H9 (cell line): ENCODE measurements around the gene PQBP1. TPM values are rescaled to one million over a fixed set of nuclear protein-coding genes. Genes with fewer than 3 reads are reported as not detected.
A peak's percentile ranks its signal among the peaks of the same experiment; 100 is the strongest.

Experiments
- DNase-seq: peaks from one replicate; pipeline ENCODE4 v3.0.0-alpha.2; 2017
- H2AFZ ChIP-seq: one replicate; pipeline ENCODE4 v1.6.1; 2013; ENCODE audit warnings: mild to moderate bottlenecking, low read length, control low read depth, moderate library complexity
- H2AK5ac ChIP-seq: 2 replicates; pipeline ENCODE4 v1.6.1; 2013; ENCODE audit warnings: low read length, control low read depth, mixed read lengths; ENCODE audit not compliant: insufficient read length
- H2BK120ac ChIP-seq: one replicate; pipeline ENCODE4 v1.6.1; 2013; ENCODE audit warnings: low read depth, mild to moderate bottlenecking, low read length, control low read depth, inconsistent platforms; ENCODE audit not compliant: poor library complexity, severe bottlenecking
- H2BK12ac ChIP-seq: 2 replicates; pipeline ENCODE4 v1.6.1; 2013; ENCODE audit warnings: low read length, control low read depth, mixed read lengths, low read depth; ENCODE audit not compliant: insufficient read length
- H2BK15ac ChIP-seq: 2 replicates; pipeline ENCODE4 v1.6.1; 2013; ENCODE audit warnings: low read depth, low read length, control low read depth
- H2BK20ac ChIP-seq: one replicate; pipeline ENCODE4 v1.6.1; 2013; ENCODE audit warnings: low read depth, mild to moderate bottlenecking, low read length, control low read depth, inconsistent platforms; ENCODE audit not compliant: poor library complexity, severe bottlenecking
- H2BK5ac ChIP-seq: 2 replicates; pipeline ENCODE4 v1.6.1; 2013; ENCODE audit warnings: low read length, control low read depth, mixed read lengths; ENCODE audit not compliant: insufficient read length
- H3K14ac ChIP-seq: 2 replicates; pipeline ENCODE4 v1.6.1; 2013; ENCODE audit warnings: low read length, control low read depth; ENCODE audit not compliant: insufficient read depth
- H3K18ac ChIP-seq: 2 replicates; pipeline ENCODE4 v1.6.1; 2013; ENCODE audit warnings: low read depth, mild to moderate bottlenecking, mixed read lengths, low read length, control low read depth; ENCODE audit not compliant: insufficient read length
- H3K23ac ChIP-seq: 2 replicates; pipeline ENCODE4 v1.6.1; 2013; ENCODE audit warnings: low read length, control low read depth, mixed read lengths, low read depth; ENCODE audit not compliant: insufficient read length
- H3K23me2 ChIP-seq: 2 replicates; pipeline ENCODE4 v1.6.1; 2013; ENCODE audit warnings: low read depth, mild to moderate bottlenecking, mixed read lengths, low read length, control low read depth; ENCODE audit not compliant: insufficient read length, poor library complexity, severe bottlenecking
- H3K27ac ChIP-seq: 2 replicates; pipeline ENCODE4 v1.5.1; 2013; ENCODE audit warnings: low read length, control low read depth, mixed read lengths, low read depth; ENCODE audit not compliant: insufficient read length
- H3K27me3 ChIP-seq: 2 replicates; pipeline ENCODE4 v1.6.1; 2013; ENCODE audit warnings: low read length, control low read depth, inconsistent platforms; ENCODE audit not compliant: insufficient read depth
- H3K4ac ChIP-seq: 2 replicates; pipeline ENCODE4 v1.6.1; 2013; ENCODE audit warnings: low read depth, mild to moderate bottlenecking, control low read depth, inconsistent platforms, low read length, moderate library complexity
- H3K4me1 ChIP-seq: 2 replicates; pipeline ENCODE4 v1.6.1; 2013; ENCODE audit warnings: low read length, control low read depth, inconsistent platforms; ENCODE audit not compliant: insufficient read depth
- H3K4me2 ChIP-seq: 2 replicates; pipeline ENCODE4 v1.6.1; 2013; ENCODE audit warnings: low read length, control low read depth, mixed read lengths; ENCODE audit not compliant: insufficient read length, insufficient read depth
- H3K56ac ChIP-seq: 2 replicates; pipeline ENCODE4 v1.6.1; 2013; ENCODE audit warnings: low read depth, mild to moderate bottlenecking, mixed read lengths, low read length, control low read depth; ENCODE audit not compliant: insufficient read length
- H3K79me1 ChIP-seq: 2 replicates; pipeline ENCODE4 v1.6.1; 2013; ENCODE audit warnings: low read depth, mild to moderate bottlenecking, moderate library complexity, low read length, control low read depth, inconsistent platforms; ENCODE audit not compliant: insufficient read depth, poor library complexity, severe bottlenecking
- H3K79me2 ChIP-seq: 2 replicates; pipeline ENCODE4 v1.6.1; 2013; ENCODE audit warnings: low read length, control low read depth, inconsistent platforms; ENCODE audit not compliant: insufficient read depth
- H3K9ac ChIP-seq: 2 replicates; pipeline ENCODE4 v1.6.1; 2013; ENCODE audit warnings: low read length, control low read depth, mixed read lengths; ENCODE audit not compliant: insufficient read length; ENCODE audit errors: extremely low read depth
- H3K9me3 ChIP-seq: one replicate; pipeline ENCODE4 v1.6.1; 2013; ENCODE audit warnings: low read depth, low read length, inconsistent platforms; ENCODE audit not compliant: control insufficient read depth
- H3T11ph ChIP-seq: one replicate; pipeline ENCODE4 v1.6.1; 2013; ENCODE audit warnings: mild to moderate bottlenecking, low read length, control low read depth, inconsistent platforms
- H4K20me1 ChIP-seq: one replicate; pipeline ENCODE4 v1.6.1; 2013; ENCODE audit not compliant: control insufficient read depth, insufficient read length, insufficient read depth
- H4K5ac ChIP-seq: 2 replicates; pipeline ENCODE4 v1.6.1; 2013; ENCODE audit warnings: low read depth, mild to moderate bottlenecking, mixed read lengths, low read length, control low read depth; ENCODE audit not compliant: insufficient read length
- H4K8ac ChIP-seq: replicated peaks from 2 replicates; pipeline ENCODE4 v1.6.1; 2013; ENCODE audit warnings: low read length, control low read depth, mixed read lengths, low read depth; ENCODE audit not compliant: insufficient read length
- H4K91ac ChIP-seq: 2 replicates; pipeline ENCODE4 v1.6.1; 2013; ENCODE audit warnings: low read depth, mild to moderate bottlenecking, moderate library complexity, mixed read lengths, low read length, control low read depth; ENCODE audit not compliant: insufficient read length
- H3K27ac Mint-ChIP-seq, 3 experiments: 2 replicates in 2 of 3; 3 replicates in 1 of 3; pipeline ENCODE4 v1.8.0; 2020 to 2021; ENCODE audit warnings: mixed read lengths in 3 of 3, mild to moderate bottlenecking in 1 of 3, moderate library complexity in 1 of 3
- H3K27me3 Mint-ChIP-seq: 2 replicates; pipeline ENCODE4 v1.8.0; 2021; ENCODE audit warnings: low read depth, mild to moderate bottlenecking, moderate library complexity, mixed read lengths
- H3K36me3 Mint-ChIP-seq, 3 experiments: 2 replicates in 2 of 3; 3 replicates in 1 of 3; pipeline ENCODE4 v1.8.0; 2020 to 2021; ENCODE audit warnings: low read depth in 3 of 3, mixed read lengths in 3 of 3; ENCODE audit not compliant: insufficient read depth in 1 of 3
- H3K4me1 Mint-ChIP-seq, 2 experiments: 2 replicates each; pipeline ENCODE4 v1.8.0; 2020; ENCODE audit warnings: mixed read lengths in 2 of 2
- H3K4me3 Mint-ChIP-seq, 2 experiments: 2 replicates in 1 of 2; 3 replicates in 1 of 2; pipeline ENCODE4 v1.8.0; 2020 to 2021; ENCODE audit warnings: mild to moderate bottlenecking in 2 of 2, mixed read lengths in 2 of 2, moderate library complexity in 1 of 2
- H3K9me3 Mint-ChIP-seq, 2 experiments: 2 replicates in 1 of 2; 3 replicates in 1 of 2; pipeline ENCODE4 v1.8.0; 2020; ENCODE audit warnings: mild to moderate bottlenecking in 2 of 2, mixed read lengths in 2 of 2, moderate library complexity in 1 of 2
- WGBS: extraction: QIAGEN DNeasy Blood & Tissue Kit; methylation state at CpG from one replicate; pipeline ENCODE4 v1.1.7; 2013; ENCODE audit warnings: missing lambda C conversion rate, low lambda C conversion rate, mixed read lengths; ENCODE audit not compliant: insufficient read length; ENCODE audit errors: extremely low coverage; 5-methylcytosine and 5-hydroxymethylcytosine counted together
- total RNA-seq: library from RNA; stranded (reverse); gene quantifications from 2 replicates; pipeline ENCODE4 v1.2.1, GENCODE V29; 2021
- TF ChIP-seq, protein P1 (sequence below): fragments of 200-600 bp; sonication (generic); conservative IDR thresholded peaks from 3 replicates; pipeline ENCODE4 v1.8.0; 2021; ENCODE audit warnings: antibody characterized with exemption, mild to moderate bottlenecking

Gene PQBP1
- total RNA-seq, 1 experiment from 2014 or later: 87.9 TPM

DNA sequence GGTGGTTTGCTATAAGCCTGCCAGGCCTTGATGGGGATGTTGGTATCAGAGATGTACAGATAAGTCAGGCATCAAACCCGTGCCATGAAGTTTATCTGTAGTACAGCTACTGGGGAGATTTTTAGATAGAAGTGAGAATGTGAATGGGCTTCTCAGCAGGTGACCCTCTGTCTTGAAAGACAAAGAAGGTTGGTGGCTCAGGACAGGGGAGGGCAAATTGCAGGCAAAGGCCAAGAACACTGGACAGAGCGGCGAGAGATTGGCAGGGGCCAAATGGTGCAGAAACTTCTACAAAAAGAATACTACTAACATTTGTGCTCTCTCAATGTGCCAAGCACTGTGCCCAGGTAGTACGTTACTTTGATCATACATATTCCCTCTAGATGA is 23.0 kb downstream of the PQBP1 start:
- Histone ChIP-seq H2BK20ac (no peak overlapping the region), H3K9ac (peak overlapping the region; percentile 88), H3K23ac (no peak overlapping the region), H2BK5ac (no peak overlapping the region), H3K79me2 (peaks cover 26% of the 10 kb centered on the region), H3K4me2 (peak overlapping the region; percentile 63), H3K4me1 (peaks cover 13% of the 10 kb centered on the region; the same call in 1 of the 2 replicates), H3K27me3 (no peaks in the 10 kb centered on the region), H2BK15ac (no peak overlapping the region), H2AK5ac (no peak overlapping the region), H3K27ac (peak overlapping the region; percentile 29), H3T11ph (no peak overlapping the region), H3K4ac (no peak overlapping the region), H2AFZ (no peak overlapping the region), H3K79me1 (no peaks in the 10 kb centered on the region), H2BK12ac (no peak overlapping the region), H4K20me1 (peaks cover 2% of the 10 kb centered on the region), H4K5ac (no peak overlapping the region), H3K9me3 (no peaks in the 10 kb centered on the region), H3K18ac (no peak overlapping the region), H2BK120ac (no peak overlapping the region), H4K8ac (no peak overlapping the region), H4K91ac (no peak overlapping the region), H3K23me2 (no peaks in the 10 kb centered on the region), H3K14ac (no peak overlapping the region), H3K56ac (no peak overlapping the region)
- no peak for DNase-seq
- peaks cover 23 to 37% of the 10 kb centered on the region in 2 experiments for H3K4me1 Mint-ChIP-seq
- H3K36me3 Mint-ChIP-seq: peaks cover 50 to 63% (median 54%) of the 10 kb centered on the region in 3 experiments
- H3K27me3 Mint-ChIP-seq: peaks cover 4% of the 10 kb centered on the region
- H3K9me3 Mint-ChIP-seq: peaks cover 66 to 76% of the 10 kb centered on the region in 2 experiments
- WGBS: no CpG with 5 or more reads among the region's 4 CpGs
- H3K27ac Mint-ChIP-seq: peak overlapping the region; percentile 61 to 97 (median 93); a peak in 6 of 7 replicates
- TF ChIP-seq, protein P1, sequence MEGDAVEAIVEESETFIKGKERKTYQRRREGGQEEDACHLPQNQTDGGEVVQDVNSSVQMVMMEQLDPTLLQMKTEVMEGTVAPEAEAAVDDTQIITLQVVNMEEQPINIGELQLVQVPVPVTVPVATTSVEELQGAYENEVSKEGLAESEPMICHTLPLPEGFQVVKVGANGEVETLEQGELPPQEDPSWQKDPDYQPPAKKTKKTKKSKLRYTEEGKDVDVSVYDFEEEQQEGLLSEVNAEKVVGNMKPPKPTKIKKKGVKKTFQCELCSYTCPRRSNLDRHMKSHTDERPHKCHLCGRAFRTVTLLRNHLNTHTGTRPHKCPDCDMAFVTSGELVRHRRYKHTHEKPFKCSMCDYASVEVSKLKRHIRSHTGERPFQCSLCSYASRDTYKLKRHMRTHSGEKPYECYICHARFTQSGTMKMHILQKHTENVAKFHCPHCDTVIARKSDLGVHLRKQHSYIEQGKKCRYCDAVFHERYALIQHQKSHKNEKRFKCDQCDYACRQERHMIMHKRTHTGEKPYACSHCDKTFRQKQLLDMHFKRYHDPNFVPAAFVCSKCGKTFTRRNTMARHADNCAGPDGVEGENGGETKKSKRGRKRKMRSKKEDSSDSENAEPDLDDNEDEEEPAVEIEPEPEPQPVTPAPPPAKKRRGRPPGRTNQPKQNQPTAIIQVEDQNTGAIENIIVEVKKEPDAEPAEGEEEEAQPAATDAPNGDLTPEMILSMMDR: no peak
- H3K4me3 Mint-ChIP-seq: peak overlapping the region; percentile 95 to 99; a peak in 4 of 5 replicates
